Stimulated activated CD8-positive, alpha-beta memory T cell treated with anti-CD3 and anti-CD28 coated beads, Interleukin-15, amount 100 ng/mL, for 48 hours (primary cell): Measurements from ENCODE around the gene TM9SF4.
"Not testable (repeated sequence)": the region's sequence is repeated elsewhere in the genome, so short reads cannot be mapped to it uniquely, and the experiment has no call there.

Source experiments
- DNase-seq, 2 donors: peaks; one replicate each; pipeline ENCODE4 v3.0.0-alpha.2; 2020; ENCODE audit warnings: low read depth in 2 of 2

The TM9SF4 gene

DNA sequence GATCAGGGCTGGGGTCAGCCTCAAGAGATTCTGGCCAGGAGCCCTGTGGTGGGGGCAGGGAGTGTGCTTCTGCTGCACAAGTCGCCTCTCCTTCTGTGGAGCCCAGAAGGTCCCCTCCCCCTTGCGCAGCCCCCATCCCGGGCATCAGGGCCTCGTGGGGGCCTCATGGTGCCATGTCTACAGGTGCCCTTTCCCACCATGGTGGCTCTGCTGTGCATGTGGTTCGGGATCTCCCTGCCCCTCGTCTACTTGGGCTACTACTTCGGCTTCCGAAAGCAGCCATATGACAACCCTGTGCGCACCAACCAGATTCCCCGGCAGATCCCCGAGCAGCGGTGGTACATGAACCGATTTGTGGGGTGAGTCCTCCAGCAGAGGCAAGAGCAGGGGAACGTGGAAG is 48.1 kb downstream of the TM9SF4 start:
- no peak for DNase-seq

DNA sequence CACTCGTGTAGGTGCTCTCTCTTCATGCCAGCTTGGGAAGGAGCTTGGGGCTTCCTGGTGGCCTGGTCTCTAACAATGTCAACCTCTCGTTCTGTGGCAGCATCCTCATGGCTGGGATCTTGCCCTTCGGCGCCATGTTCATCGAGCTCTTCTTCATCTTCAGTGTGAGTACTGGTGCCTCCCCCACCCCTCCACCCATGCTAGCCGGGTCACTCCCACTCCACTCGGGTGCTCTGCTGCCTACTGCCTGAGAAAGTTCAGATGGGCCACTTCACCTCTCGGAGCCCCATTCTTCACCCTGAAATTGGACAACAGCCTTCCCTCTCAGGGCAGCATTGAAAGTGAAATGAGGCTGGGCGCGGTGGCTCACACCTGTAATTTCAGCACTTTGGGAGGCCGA is 48.8 kb downstream of the TM9SF4 start:
- no peak for DNase-seq

DNA sequence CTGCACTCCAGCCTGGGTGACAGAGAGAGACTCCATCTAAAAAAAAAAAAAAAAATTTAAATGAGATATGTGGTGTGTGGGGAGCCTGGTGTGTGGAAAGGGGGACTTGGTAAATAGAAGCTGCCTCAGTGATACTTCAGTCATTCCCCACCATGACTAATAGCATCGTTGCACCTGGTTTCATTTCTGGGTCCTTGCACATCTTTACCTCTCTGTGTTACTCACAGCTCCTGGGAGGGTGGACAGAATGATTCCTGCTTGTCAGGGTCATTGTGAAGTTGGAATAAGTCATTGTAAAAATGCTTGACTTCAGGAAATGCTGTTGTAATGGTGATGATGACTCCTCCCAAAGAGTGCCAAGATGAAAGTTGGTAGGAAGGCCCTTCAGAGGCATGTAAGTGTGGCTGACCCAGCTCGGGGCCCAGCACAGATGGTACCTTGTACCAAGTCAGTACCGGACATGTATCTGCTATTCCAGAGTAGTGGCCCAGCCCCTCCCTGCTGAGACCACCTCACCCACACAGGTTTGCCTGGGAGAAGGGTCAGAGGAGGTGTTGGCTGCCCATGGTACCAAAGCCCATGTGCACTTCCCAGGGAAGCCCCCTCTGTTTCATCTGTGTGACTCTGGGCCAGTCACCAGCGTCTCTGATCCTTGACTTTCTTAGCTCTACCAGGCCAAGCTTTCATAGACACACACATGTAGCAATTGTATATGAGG is 49.6 kb downstream of the TM9SF4 start:
- no peak for DNase-seq

DNA sequence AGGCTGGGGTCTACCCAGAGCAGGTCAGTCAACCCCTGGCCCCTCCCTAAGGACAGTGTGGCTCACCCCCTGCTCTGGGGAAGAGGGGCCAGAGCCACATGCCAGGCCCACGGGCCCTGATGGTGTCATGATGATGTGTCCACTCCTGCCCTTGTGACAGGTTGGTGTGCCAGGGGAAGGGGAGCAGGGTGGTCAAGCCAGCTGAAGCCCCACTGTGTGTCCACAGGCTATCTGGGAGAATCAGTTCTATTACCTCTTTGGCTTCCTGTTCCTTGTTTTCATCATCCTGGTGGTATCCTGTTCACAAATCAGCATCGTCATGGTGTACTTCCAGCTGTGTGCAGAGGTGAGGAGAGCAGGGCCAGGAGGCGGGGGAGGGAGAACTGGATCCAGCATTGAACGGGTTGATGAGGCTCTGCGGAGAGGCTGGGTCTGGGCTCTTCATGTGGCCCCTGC is 50.3 kb downstream of the TM9SF4 start:
- DNase-seq = no peak

DNA sequence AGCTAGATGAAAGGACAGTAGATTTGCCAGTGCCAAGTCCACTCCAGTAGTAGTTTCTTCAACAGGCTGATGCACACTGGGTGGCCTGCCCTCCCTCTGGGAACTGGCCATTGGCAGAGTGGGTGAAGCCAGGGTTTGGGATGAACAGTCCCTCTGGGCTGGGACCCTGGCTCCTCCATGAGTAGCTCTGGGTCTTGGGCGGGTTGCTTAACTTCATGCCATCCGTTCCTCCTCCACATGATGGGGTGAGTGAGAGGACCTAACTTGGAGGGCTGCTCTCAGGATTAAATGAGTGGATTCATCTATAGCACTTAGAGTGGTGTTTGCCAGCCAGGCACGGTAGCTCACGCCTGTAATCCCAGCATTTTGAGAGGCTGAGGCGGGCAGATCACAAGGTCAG is 50.8 kb downstream of the TM9SF4 start:
- DNase-seq = no peak

DNA sequence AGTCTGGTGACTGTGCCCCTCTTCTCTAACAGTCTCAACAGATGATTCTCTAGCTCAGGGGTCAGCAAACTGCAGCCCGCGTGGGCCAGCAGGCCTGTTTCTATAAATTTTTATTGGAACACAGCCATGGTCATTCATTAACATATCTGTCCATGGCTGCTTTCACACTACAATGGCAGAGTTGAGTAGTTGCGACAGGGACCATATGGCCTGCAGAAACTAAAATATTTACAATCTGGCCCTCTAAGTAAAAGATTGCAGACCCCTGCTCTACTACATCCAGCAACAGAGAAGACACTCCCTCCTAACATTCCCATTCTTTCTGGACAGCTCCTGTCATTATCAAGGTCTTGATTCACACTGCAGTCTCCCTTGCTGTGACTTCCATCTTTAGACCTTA is 52.8 kb downstream of the TM9SF4 start:
- no peak for DNase-seq

DNA sequence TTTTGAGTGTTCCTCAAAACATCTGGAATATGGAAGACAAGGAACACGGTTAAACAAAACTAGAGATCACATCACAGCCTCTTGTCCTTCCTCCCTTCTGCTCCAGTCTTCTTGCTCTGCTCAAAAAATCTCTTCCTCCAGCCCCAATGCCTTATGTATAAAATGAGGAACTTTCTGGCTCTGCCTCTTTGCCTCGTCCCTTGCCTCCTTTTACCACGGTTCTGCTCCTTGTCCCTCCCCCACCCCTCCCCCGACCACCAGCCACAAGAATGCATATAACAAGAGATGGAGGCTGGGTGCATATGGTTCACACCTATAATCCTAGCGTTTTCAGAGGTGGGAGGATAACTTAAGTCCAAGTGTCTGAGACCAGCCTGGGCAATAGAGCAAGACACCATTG is 54.4 kb downstream of the TM9SF4 start:
- no peak for DNase-seq

DNA sequence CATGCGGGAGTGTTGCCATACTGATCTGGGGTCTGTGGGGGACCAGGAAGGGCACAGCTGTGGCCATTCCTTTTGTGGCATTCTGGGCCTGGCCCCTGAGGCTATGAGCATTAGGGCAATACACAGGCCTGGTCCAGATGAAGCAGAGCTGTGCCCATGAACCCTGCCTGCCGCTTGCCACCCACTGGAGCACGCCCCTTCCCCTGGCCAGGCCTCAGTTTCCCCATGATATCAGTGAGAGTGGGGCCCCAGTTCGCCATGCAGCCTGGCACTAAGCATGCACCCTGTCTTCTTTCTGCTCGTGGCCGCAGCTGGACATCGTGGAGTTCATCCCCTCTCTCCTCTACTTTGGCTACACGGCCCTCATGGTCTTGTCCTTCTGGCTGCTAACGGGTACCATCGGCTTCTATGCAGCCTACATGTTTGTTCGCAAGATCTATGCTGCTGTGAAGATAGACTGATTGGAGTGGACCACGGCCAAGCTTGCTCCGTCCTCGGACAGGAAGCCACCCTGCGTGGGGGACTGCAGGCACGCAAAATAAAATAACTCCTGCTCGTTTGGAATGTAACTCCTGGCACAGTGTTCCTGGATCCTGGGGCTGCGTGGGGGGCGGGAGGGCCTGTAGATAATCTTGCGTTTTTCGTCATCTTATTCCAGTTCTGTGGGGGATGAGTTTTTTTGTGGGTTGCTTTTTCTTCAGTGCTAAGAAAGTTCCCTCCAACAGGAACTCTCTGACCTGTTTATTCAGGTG is 55.6 kb downstream of the TM9SF4 start:
- DNase-seq = no peak

DNA sequence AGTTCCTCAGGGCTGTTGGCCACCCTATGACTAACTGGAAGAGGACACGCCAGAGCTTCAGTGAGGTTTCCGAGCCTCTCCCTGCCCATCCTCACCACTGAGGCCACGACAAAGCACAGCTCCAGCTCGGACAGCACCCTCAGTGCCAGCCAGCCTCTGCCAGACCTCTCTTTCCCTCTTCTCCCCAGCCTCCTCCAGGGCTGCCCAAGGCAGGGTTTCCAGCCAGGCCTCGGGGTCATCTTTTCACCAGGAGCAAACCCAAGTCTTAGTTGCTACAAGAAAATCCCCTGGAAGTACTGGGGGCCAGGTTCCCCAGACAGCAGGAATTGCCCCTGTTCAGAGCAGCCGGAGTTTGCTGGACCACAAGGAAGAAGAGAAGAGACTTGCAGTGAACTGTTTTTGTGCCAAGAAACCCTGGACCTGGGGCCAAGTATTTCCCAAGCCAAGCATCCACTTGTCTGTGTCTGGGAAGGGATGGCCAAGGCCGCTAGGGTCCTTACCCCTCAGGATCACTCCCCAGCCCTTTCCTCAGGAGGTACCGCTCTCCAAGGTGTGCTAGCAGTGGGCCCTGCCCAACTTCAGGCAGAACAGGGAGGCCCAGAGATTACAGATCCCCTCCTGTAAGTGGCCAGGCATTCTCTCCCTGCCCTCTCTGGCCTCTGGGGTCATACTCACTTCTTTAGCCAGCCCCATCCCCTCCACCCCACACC is 56.5 kb downstream of the TM9SF4 start:
- no peak for DNase-seq

DNA sequence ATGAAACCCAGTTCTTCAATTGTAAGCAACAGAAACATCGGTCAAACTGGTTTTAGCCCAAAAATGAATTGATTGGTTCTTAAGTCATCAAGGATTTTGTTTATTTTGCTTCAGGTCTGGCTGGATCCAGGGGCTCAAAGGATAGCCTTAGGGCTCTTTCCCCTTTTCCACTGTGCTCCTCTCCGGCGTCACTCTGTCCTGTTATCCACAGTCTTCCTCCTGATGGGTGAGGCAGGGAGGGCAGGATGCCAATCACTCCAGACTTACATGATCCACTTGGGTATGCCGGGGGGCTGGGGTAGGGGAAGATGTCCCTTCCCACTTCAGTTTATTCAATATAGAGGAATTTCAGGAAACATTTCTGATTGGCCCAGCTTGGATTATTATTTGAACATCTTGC is 58.0 kb downstream of the TM9SF4 start:
- no peak for DNase-seq

DNA sequence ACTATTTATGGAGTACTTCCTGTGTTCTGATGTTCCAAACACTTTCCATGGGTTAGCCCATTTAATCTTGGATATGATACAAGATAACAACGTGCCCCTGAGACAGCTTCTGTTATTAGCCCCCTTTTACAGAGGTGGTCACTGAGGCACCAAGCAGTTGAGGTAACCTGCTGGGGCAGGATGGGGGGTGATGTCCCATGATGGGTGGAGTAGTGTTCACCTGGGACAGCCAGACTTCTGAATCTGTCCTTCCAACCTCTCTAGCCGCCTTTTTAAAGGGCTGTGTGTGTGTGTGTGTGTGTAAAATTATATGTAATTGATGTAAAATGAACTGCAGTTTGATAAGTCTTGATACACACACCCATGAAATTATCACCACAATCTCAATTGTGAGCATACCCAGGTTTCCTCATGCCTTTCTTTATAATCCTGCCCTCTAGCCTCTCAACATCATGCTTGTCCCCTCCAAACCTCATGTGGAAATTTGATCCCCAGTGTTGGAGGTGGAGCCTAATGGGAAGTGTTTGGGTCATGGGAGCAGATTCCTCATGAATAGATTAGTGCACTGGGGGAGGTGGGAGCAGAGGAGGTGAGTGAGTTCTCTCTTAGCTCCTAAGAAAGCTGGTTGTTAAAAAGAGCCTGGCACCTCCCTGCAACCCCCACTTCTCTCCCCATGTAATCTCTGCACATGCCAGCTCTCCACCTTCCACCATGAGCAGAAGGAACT is 58.8 kb downstream of the TM9SF4 start:
- DNase-seq = no peak

DNA sequence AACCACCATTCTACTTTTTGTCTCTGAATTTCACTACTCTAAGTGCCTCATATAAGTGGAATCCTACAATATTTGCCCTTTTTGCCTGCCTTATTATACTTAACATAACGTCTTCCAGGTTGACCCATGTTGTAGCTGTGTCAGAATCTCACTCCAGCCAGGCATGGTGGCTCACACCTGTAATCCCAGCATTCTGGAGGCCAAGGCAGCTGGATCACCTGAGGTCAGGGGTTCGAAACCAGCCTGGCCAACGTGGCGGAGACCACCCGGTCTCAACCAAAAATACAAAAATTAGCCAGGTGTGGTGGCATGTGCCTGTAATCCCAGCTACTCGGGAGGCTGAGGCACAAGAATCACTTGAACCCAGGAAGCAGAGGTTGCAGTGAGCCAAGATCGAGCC is 68.2 kb downstream of the TM9SF4 start:
- not testable (repeated sequence) for DNase-seq

DNA sequence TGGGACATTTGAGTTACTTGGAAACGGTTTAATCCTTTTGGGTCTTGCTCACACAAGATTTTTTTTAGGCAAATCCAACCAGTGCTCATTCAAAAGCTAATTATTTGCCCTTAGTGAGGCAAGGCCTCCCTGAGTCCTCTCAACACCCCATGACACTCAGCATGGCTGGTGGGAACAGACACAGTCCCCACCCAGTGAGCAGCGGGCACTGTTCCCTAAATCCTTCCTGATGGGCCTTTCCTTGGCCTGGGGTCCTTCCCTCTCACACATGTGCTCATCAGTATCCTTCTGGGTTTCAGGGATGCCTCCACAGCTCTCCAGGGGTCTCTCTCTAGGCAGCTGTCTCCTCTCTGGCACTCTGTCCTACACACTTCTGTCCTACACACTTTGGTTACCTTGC is 70.0 kb downstream of the TM9SF4 start:
- DNase-seq = no peak

DNA sequence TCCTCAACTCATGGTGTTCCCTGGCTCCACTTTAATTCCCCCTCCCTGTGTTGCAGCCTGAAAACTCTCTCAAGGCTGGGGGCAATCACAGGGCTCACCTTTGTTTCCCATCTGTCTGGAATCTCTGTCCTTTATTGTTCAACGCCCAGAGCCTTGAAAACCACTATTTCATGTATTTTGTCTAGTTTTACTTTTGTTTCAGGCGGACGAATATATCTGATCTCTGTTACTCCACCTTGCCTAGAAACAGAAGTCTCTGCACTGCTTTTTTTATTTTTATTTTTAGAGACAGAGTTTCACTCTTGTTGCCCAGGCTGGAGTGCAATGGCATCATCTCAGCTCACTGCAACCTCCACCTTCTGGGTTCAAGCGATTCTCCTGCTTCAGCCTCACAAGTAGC is 70.4 kb downstream of the TM9SF4 start:
- DNase-seq = no peak

DNA sequence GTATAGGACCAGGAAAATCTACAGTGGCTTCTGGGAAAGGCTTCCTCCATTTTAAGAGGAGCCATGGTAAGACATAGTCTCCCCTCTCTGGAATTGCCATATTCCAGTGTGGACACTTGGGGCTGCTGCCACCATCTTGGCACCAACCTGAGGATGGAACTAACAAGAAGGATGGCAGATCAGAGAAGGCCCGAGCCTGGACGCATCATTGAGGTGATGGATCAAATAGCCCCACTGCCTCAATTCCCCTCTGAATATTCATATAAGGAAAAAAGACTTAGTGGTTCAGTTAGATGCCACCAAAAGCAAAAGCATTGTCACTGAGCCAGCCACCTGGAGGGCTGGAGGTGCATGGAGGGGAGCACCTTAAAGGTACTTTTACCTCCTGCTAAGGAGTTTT is 72.1 kb downstream of the TM9SF4 start:
- no peak for DNase-seq

DNA sequence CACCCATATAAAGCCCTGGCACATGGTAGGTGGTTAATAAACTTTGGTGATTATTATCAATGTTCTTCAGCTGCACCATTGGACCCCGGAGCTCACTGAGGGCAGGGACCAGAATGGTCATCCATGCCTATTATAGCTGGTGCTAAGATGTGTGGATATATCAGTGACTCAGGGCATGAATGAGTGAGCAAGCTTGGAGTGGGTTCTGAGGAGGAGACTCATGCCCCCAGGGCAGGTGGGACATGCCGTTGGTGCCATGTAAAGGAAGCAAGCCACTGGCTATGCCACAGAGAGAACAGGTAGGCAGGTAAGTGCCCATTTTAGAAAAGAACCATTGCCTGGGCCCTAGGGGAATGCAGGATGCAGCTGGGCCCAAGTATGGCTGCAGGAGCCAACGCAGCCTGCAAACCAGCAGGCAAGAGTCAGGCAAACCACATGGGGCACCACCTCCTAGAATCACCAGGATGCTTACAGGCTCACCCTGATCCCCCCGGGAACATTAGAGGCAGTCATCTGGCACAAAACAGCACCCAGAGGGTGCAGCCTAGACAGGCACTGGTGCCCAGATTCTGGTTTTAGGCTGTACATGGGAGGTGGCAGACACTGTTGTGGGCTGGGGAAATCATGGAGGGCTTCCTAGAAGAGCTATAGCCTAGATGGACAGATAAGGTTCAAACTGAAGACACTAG is 74.6 kb downstream of the TM9SF4 start:
- DNase-seq = no peak

DNA sequence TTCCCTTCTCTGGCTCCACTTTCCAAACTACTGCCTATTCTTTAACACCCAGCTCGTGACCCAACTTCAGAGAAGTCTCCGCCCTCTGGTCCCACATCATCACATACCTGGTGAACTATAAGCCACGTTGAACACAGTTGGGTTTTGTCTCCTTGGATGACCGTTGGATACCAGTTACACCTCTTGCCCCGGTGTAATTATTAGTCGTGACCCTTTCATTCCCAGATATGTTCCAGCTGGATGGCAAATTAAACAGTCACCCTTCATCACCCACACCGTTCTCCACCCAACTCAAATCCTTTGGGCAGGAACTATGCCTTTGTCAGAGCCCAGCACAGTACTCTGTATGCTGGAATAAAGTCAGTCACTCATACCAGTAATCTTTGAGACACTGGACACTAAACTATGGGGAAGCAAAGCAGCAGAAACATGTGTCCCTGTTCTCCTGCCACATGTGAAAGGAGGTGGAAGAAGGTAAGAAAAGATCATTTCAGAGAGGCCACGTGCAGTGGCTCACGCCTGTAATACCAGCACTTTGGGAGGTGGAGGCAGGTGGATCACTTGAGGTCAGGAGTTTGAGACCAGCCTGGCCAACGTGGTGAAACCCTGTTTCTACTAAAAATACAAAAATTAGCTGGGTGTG is 75.6 kb downstream of the TM9SF4 start:
- DNase-seq = no peak

DNA sequence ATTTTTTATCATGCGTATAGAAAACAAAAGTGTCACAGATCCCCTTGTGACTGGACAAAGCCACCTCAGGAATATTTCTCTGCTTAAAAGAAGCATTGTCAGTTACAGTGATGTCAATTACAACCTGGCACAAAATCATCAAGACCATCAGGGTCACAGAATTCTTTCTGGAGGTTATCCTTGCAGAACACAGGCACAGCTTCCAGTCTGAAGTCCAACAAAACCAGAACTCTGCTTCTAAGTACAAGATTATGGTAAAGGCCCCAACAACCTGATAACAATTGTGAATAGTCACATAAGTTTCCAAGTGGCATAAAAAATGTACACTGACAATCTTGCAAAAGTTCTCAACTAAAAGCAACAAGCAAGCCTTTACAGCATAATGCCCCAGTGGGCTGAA is 77.0 kb downstream of the TM9SF4 start:
- DNase-seq = no peak

DNA sequence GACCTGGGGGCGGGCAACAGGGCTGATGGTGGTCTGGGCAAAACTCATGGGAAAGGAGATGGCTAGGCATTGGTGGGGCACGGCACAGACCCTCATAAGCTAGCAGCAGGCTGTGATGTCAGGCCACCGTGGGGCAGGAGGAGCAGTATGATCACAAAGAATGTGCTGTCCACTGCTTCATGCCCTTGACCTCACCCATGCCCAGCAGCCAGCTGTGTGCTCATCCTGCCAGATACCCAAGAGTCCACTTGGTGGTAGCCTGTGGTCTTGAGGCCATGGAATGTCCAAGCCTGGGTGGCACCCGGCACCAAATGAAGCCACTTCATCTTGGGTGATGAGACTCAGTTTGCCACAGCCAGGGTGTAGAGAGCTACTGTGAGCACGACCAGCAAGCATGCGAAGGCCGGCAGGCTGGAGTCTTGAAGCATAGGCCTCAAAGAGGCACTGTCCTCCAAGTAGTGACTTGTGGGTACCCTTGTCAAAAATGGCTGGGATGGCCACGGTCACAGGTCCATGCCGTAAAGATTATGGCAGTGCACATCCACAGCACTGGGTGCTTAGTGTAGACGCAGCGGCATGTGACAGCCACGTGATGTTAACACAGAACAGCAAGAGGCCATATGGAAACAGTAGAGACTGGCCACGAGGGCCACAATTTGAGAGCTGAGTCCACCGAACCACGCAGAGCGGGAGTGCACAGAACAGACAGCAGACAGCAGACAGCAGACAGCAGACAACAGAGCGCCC is 79.0 kb downstream of the TM9SF4 start:
- no peak for DNase-seq

DNA sequence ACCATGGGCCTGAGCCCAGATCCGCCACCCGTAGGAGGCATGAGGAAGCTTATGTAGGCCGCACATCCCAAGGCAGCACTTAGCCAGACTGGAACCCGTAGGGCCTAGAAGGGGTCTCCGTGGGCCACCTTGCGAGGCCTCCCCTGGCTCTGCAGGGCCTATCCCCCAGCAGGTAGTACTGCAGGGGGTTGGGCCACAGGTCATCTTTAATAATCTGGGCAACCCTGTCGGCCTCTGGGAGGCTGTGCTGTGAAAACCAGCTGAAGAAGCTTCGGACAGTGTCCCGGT is 79.6 kb downstream of the TM9SF4 start:
- DNase-seq = no peak
